Measurements from ENCODE around the gene CCAR1.
A peak's percentile ranks its signal among the peaks of the same experiment; 100 is the strongest.

DNA sequence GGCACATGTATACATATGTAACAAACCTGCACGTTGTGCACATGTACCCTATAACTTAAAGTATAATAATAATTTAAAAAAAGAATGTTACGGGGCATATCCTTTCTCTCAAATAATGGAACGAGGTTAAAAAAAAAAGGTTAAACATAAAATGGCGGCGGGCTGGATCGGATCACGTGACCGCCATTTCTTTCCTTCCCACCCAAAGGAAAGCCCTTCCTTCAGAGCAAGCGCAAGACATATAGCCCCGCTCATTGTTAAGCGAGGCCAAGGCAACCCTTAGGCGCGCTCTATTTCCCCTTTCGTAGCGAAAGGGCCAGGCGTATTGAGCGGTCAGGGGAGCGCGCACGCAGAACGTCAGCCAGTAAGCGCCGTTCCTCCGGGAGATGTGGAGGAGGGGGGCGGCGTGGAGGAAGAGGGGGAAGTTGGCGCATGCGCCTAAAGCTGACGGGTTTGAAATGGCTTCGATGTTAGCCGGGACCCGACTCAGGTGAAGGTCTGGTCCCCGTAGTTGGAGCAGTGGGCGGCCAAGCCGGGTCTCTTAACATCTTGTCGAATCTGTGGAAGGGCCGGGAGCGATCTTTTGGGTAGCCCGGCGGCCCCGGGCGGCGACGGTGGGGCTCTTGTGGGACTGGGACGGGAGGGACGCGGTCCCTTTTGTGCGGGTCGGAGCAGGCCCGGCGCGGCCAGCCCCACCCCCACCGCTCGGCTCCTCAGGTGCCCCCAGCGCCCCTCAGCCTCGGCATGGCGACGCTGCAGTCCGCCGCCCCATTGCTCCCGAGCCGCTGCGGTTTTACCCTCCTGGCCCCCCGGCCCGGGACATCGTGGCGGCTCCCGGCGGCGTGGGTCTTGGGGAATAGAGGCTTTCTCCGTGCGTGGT lies at the start of gene CCAR1:
- TF ChIP-seq EZH2 (IDR thresholded peaks at IDR 0.05), result no peak
- TF ChIP-seq POLR2AphosphoS5 (IDR thresholded peaks at IDR 0.05; ENCODE audit: borderline replicate concordance, low read depth, low read length), result peak; percentile 78
